ENCODE measurements around the gene MPND. TPM values are rescaled to one million over a fixed set of nuclear protein-coding genes. Genes with fewer than 3 reads are reported as not detected.

Gene MPND
- total and polyA plus RNA-seq, 2 of the 13 experiments (the other 11 are each of a cell fraction or from before 2014, with no cell fraction given) = 10.8 to 15.8 TPM

DNA sequence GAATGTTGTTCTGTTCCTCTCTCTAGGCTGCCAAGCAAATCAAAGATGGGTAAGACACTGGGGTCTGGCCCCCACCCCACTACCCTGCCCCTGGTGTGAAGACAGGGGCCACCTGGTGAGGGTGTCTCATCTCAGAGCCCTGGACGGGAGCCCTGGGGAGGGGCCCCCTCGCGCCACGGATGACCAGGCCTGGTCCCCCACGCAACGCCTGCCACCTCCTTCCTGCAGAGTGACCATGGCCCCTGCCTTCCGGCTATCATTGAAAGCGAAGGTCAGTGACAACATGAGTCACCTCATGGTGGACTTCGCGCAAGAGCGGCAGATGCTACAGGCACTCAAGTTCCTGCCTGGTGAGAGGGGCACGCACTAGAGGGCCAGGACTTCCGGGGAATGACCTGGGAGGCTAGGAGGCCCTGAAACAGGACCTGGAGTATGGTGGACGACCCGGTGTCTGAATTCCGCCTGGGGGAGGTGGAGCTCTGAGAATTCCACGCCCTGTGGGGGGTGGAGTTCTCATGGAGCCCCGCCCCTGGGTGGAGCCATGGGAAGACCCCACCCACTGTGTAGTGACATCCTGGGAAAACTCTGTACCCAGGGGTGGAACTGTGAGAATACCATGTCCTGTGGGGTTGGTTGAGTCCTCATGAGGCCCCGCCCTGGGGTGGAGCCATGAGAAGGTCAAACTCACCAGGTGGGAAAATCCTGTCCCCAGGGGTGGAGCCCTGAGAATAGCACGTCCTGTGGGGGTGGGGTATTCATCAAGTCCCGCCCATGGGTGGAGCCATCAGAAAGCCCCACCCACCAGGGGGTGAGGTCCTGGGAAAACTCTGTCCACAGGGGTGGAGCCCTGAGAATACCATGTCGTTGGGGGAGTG is 32.9 kb upstream of the MPND start (continued):
- TF ChIP-seq KIAA2018 (CRISPR knock-in tag; IDR thresholded peaks at IDR 0.05; ENCODE audit: borderline replicate concordance) = no peak
- peak; percentile 69; the same call in 1 of the 2 replicates for TF ChIP-seq RFXAP (CRISPR knock-in tag; IDR thresholded peaks at IDR 0.05; ENCODE audit: borderline replicate concordance)
- peak; percentile 65 for TF ChIP-seq MYPOP (CRISPR knock-in tag; IDR thresholded peaks at IDR 0.05)
- TF ChIP-seq ZNF24 (IDR thresholded peaks at IDR 0.05) = no peak
- TF ChIP-seq, protein P1, sequence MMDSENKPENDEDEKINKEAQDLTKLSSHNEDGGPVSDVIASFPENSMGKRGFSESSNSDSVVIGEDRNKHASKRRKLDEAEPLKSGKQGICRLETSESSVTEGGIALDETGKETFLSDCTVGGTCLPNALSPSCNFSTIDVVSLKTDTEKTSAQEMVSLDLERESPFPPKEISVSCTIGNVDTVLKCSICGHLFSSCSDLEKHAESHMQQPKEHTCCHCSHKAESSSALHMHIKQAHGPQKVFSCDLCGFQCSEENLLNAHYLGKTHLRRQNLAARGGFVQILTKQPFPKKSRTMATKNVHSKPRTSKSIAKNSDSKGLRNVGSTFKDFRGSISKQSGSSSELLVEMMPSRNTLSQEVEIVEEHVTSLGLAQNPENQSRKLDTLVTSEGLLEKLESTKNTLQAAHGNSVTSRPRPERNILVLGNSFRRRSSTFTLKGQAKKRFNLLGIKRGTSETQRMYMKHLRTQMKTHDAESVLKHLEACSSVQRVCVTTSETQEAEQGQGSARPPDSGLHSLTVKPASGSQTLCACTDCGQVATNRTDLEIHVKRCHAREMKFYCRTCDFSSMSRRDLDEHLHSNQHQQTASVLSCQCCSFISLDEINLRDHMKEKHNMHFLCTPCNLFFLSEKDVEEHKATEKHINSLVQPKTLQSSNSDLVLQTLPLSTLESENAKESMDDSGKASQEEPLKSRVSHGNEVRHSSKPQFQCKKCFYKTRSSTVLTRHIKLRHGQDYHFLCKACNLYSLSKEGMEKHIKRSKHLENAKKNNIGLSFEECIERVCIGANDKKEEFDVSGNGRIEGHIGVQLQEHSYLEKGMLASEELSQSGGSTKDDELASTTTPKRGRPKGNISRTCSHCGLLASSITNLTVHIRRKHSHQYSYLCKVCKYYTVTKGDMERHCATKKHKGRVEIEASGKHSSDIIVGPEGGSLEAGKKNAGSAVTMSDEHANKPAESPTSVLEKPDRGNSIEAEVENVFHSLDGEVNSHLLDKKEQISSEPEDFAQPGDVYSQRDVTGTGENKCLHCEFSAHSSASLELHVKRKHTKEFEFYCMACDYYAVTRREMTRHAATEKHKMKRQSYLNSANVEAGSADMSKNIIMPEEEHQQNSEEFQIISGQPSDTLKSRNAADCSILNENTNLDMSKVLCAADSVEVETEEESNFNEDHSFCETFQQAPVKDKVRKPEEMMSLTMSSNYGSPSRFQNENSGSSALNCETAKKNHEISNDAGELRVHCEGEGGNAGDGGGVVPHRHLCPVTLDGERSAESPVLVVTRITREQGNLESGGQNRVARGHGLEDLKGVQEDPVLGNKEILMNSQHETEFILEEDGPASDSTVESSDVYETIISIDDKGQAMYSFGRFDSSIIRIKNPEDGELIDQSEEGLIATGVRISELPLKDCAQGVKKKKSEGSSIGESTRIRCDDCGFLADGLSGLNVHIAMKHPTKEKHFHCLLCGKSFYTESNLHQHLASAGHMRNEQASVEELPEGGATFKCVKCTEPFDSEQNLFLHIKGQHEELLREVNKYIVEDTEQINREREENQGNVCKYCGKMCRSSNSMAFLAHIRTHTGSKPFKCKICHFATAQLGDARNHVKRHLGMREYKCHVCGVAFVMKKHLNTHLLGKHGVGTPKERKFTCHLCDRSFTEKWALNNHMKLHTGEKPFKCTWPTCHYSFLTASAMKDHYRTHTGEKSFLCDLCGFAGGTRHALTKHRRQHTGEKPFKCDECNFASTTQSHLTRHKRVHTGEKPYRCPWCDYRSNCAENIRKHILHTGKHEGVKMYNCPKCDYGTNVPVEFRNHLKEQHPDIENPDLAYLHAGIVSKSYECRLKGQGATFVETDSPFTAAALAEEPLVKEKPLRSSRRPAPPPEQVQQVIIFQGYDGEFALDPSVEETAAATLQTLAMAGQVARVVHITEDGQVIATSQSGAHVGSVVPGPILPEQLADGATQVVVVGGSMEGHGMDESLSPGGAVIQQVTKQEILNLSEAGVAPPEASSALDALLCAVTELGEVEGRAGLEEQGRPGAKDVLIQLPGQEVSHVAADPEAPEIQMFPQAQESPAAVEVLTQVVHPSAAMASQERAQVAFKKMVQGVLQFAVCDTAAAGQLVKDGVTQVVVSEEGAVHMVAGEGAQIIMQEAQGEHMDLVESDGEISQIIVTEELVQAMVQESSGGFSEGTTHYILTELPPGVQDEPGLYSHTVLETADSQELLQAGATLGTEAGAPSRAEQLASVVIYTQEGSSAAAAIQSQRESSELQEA (CRISPR knock-in tag; IDR thresholded peaks at IDR 0.05; ENCODE audit: not compliant biosample characterization) = peak; percentile 53

Data from HepG2 (cell line).